ENCODE data around the gene UGT1A8. TPM values are rescaled to one million over a fixed set of nuclear protein-coding genes. Genes with fewer than 3 reads are reported as not detected.

The UGT1A8 gene
- total RNA-seq, 2 donors from 2014 or later = not detected

GRCh38 chr2:233772583-233772982, 155.2 kb downstream of the UGT1A8 start:
- H3K27ac ChIP-seq (ENCODE audit: low read depth, low read length) = no peak overlapping the region
- no peaks in the 10 kb centered on the region for H3K27me3 Mint-ChIP-seq (ENCODE audit: insufficient read depth)
- H3K27me3 ChIP-seq (ENCODE audit: control insufficient read depth, insufficient read depth, low read length, poor library complexity, severe bottlenecking) = no peaks in the 10 kb centered on the region
- no peak overlapping the region for H3K4me3 ChIP-seq (ENCODE audit: low read length)
- peaks cover 10% of the 10 kb centered on the region for H3K9me3 ChIP-seq (ENCODE audit: control insufficient read depth, low read length)
- TF ChIP-seq CTCF (conservative IDR thresholded peaks at IDR 0.05) = no peak
- no peak for DNase-seq
- H3K9me3 Mint-ChIP-seq = peaks cover 28% of the 10 kb centered on the region
- no peak overlapping the region for H3K4me3 Mint-ChIP-seq
- H3K36me3 Mint-ChIP-seq (ENCODE audit: low read depth) = no peaks in the 10 kb centered on the region
- no peak overlapping the region for H3K9ac ChIP-seq (ENCODE audit: extremely low read depth, low read length, poor library complexity, severe bottlenecking)
- 76 to 80% methylated on average over 4 to 5 of the region's 5 CpGs for WGBS, 2 experiments (ENCODE audit: insufficient coverage in 1 of 2, insufficient read length in 1 of 2)
- H3K4me1 Mint-ChIP-seq = no peaks in the 10 kb centered on the region
- H3K27ac Mint-ChIP-seq = no peak overlapping the region
- no peaks in the 10 kb centered on the region for H3K36me3 ChIP-seq (ENCODE audit: control insufficient read depth, insufficient read depth, low read length)
- no peaks in the 10 kb centered on the region for H3K4me1 ChIP-seq (ENCODE audit: control insufficient read depth, insufficient read depth, low read length)

GRCh38 chr2:233773854-233774253, 156.4 kb downstream of the UGT1A8 start:
- H3K36me3 Mint-ChIP-seq (ENCODE audit: low read depth) = no peaks in the 10 kb centered on the region
- 90 to 92% methylated on average over 5 of the region's 5 CpGs for WGBS, 2 experiments (ENCODE audit: insufficient coverage in 1 of 2, insufficient read length in 1 of 2)
- Histone ChIP-seq H3K36me3 (ENCODE audit: control insufficient read depth, insufficient read depth, low read length) (no peaks in the 10 kb centered on the region), H3K9me3 (ENCODE audit: control insufficient read depth, low read length) (peaks cover 10% of the 10 kb centered on the region), H3K27ac (ENCODE audit: low read depth, low read length) (no peak overlapping the region), H3K4me1 (ENCODE audit: control insufficient read depth, insufficient read depth, low read length) (no peaks in the 10 kb centered on the region), H3K27me3 (ENCODE audit: control insufficient read depth, insufficient read depth, low read length, poor library complexity, severe bottlenecking) (no peaks in the 10 kb centered on the region), H3K4me3 (ENCODE audit: low read length) (no peak overlapping the region), H3K9ac (ENCODE audit: extremely low read depth, low read length, poor library complexity, severe bottlenecking) (no peak overlapping the region)
- H3K4me1 Mint-ChIP-seq = no peaks in the 10 kb centered on the region
- H3K27ac Mint-ChIP-seq = no peak overlapping the region
- no peak for DNase-seq
- no peak overlapping the region for H3K4me3 Mint-ChIP-seq
- no peaks in the 10 kb centered on the region for H3K27me3 Mint-ChIP-seq (ENCODE audit: insufficient read depth)
- peaks cover 28% of the 10 kb centered on the region for H3K9me3 Mint-ChIP-seq
- TF ChIP-seq CTCF (conservative IDR thresholded peaks at IDR 0.05) = no peak

GRCh38 chr2:233775414-233775813, 158.0 kb downstream of the UGT1A8 start:
- H3K36me3 Mint-ChIP-seq (ENCODE audit: low read depth) = no peaks in the 10 kb centered on the region
- TF ChIP-seq CTCF (conservative IDR thresholded peaks at IDR 0.05) = no peak
- Histone ChIP-seq H3K4me3 (ENCODE audit: low read length) (no peak overlapping the region), H3K9ac (ENCODE audit: extremely low read depth, low read length, poor library complexity, severe bottlenecking) (no peak overlapping the region), H3K9me3 (ENCODE audit: control insufficient read depth, low read length) (peaks cover 10% of the 10 kb centered on the region), H3K4me1 (ENCODE audit: control insufficient read depth, insufficient read depth, low read length) (no peaks in the 10 kb centered on the region), H3K27me3 (ENCODE audit: control insufficient read depth, insufficient read depth, low read length, poor library complexity, severe bottlenecking) (no peaks in the 10 kb centered on the region), H3K36me3 (ENCODE audit: control insufficient read depth, insufficient read depth, low read length) (no peaks in the 10 kb centered on the region), H3K27ac (ENCODE audit: low read depth, low read length) (no peak overlapping the region)
- H3K4me3 Mint-ChIP-seq = no peak overlapping the region
- H3K27me3 Mint-ChIP-seq (ENCODE audit: insufficient read depth) = no peaks in the 10 kb centered on the region
- H3K27ac Mint-ChIP-seq = no peak overlapping the region
- 91 to 100% methylated on average over 2 to 6 of the region's 6 CpGs for WGBS, 2 experiments (ENCODE audit: insufficient coverage in 1 of 2, insufficient read length in 1 of 2)
- no peaks in the 10 kb centered on the region for H3K4me1 Mint-ChIP-seq
- no peak for DNase-seq
- peaks cover 28% of the 10 kb centered on the region for H3K9me3 Mint-ChIP-seq
